ENCODE measurements around the gene GRIP2.

GRIP2 gene

GRCh38 chr3:14457999-14458398 is 82.1 kb downstream of the GRIP2 start:
- Histone ChIP-seq H3K4me2 (ENCODE audit: low read length) (no peak overlapping the region), H3K4me1 (no peaks in the 10 kb centered on the region), H2AFZ (no peak overlapping the region), H3K9ac (no peak overlapping the region), H3K27me3 (ENCODE audit: control insufficient read depth, insufficient read depth, low read length) (no peaks in the 10 kb centered on the region), H3K27ac (no peak overlapping the region), H3K79me2 (no peaks in the 10 kb centered on the region), H3K36me3 (ENCODE audit: control insufficient read depth, insufficient read depth, low read length) (no peaks in the 10 kb centered on the region), H3K4me3 (ENCODE audit: low read depth, low read length) (no peak overlapping the region), H3K9me3 (ENCODE audit: control insufficient read depth, low read length) (no peaks in the 10 kb centered on the region)
- TF ChIP-seq CTCF (IDR thresholded peaks at IDR 0.05): no peak

GRCh38 chr3:14457481-14457880 is 82.7 kb downstream of the GRIP2 start:
- no peak for TF ChIP-seq CTCF (IDR thresholded peaks at IDR 0.05)
- Histone ChIP-seq H3K4me1 (no peaks in the 10 kb centered on the region), H3K79me2 (no peaks in the 10 kb centered on the region), H3K4me2 (ENCODE audit: low read length) (no peak overlapping the region), H3K36me3 (ENCODE audit: control insufficient read depth, insufficient read depth, low read length) (no peaks in the 10 kb centered on the region), H3K27me3 (ENCODE audit: control insufficient read depth, insufficient read depth, low read length) (no peaks in the 10 kb centered on the region), H3K27ac (no peak overlapping the region), H2AFZ (no peak overlapping the region), H3K9ac (no peak overlapping the region), H3K4me3 (ENCODE audit: low read depth, low read length) (no peak overlapping the region), H3K9me3 (ENCODE audit: control insufficient read depth, low read length) (no peaks in the 10 kb centered on the region)

GRCh38 chr3:14456794-14457193 is 83.3 kb downstream of the GRIP2 start:
- Histone ChIP-seq H3K79me2 (no peaks in the 10 kb centered on the region), H2AFZ (no peak overlapping the region), H3K4me3 (ENCODE audit: low read depth, low read length) (no peak overlapping the region), H3K4me2 (ENCODE audit: low read length) (no peak overlapping the region), H3K36me3 (ENCODE audit: control insufficient read depth, insufficient read depth, low read length) (no peaks in the 10 kb centered on the region), H3K9me3 (ENCODE audit: control insufficient read depth, low read length) (no peaks in the 10 kb centered on the region), H3K9ac (no peak overlapping the region), H3K4me1 (peaks cover 6% of the 10 kb centered on the region), H3K27me3 (ENCODE audit: control insufficient read depth, insufficient read depth, low read length) (no peaks in the 10 kb centered on the region), H3K27ac (no peak overlapping the region)
- TF ChIP-seq CTCF (IDR thresholded peaks at IDR 0.05): no peak

DNA sequence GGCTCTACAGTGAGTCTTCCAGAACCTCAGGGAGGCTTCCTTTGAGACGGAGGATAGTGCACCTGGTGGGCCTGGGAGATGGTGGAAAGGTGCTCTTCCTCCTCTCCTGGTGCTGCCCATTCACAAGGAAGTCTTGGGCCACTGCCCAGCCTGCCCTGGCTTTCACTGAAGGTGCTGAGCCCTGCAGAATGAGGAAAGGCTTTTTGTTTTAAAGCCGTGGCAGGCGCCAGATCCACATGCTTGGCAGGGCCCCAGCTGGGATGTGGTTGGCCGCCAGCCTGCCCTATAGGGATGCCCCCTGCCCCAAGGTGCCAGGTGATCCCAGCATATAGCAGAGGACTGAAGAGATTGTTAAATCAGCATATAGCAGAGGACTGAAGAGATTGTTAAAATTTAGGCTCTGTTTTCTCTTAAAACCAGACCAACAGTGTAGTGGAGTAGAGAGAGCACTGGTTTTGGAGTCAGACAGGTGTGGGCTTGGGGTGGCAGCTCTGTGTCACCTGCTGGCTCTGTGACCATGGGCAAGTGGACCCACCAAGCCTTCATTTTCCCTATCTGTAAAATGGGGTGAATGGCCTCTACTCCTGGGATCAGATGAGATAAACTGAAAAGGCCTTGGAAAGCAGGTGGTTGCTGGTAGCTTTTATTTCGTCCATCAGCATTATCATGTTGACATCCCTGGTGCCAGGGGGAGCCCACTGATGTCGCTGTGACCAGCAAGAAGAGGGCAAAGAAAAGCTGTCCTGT is 84.4 kb downstream of the GRIP2 start:
- Histone ChIP-seq H3K36me3 (ENCODE audit: control insufficient read depth, insufficient read depth, low read length) (no peaks in the 10 kb centered on the region), H3K9me3 (ENCODE audit: control insufficient read depth, low read length) (no peaks in the 10 kb centered on the region), H3K4me3 (ENCODE audit: low read depth, low read length) (no peak overlapping the region), H3K4me1 (peaks cover 7% of the 10 kb centered on the region), H3K27me3 (ENCODE audit: control insufficient read depth, insufficient read depth, low read length) (no peaks in the 10 kb centered on the region), H3K4me2 (ENCODE audit: low read length) (no peak overlapping the region), H3K79me2 (no peaks in the 10 kb centered on the region), H3K27ac (no peak overlapping the region), H2AFZ (no peak overlapping the region), H3K9ac (no peak overlapping the region)
- TF ChIP-seq CTCF (IDR thresholded peaks at IDR 0.05): no peak
